Esophagus squamous epithelium (tissue), 5 donors: ENCODE data around the gene SMARCA2. TPM values are rescaled to one million over a fixed set of nuclear protein-coding genes. Genes with fewer than 3 reads are reported as not detected.

Source experiments
- DNase-seq: peaks from one replicate; lab custom pipeline; 2025; lab: John Stamatoyannopoulos, UW
- H3K27ac ChIP-seq, 4 donors: fragments of 200-600 bp; sonication (generic); one replicate each; pipeline ENCODE4 v1.5.1; 2016 to 2019; ENCODE audit warnings: mild to moderate bottlenecking in 1 of 4
- H3K27me3 ChIP-seq, 4 donors: fragments of 200-600 bp; sonication (generic); 1 replicate in 3 of 4; 2 replicates in 1 of 4; pipeline versions ENCODE4 v1.5.1 to v1.6.0; 2017 to 2021; ENCODE audit warnings: antibody characterized with exemption in 1 of 4
- H3K36me3 ChIP-seq, 3 donors: fragments of 200-600 bp; sonication (generic); one replicate each; pipeline ENCODE4 v1.5.1; 2016 to 2019
- H3K4me1 ChIP-seq, 3 donors: fragments of 200-600 bp; sonication (generic); one replicate each; pipeline ENCODE4 v1.5.1; 2017 to 2019
- H3K4me3 ChIP-seq, 4 donors: fragments of 200-600 bp; sonication (generic); 1 replicate in 3 of 4; 2 replicates in 1 of 4; pipeline ENCODE4 v1.5.1; 2016 to 2019; ENCODE audit warnings: mild to moderate bottlenecking in 2 of 4, moderate library complexity in 1 of 4
- H3K9me3 ChIP-seq, 3 donors: fragments of 200-600 bp; sonication (generic); one replicate each; pipeline ENCODE4 v1.5.1; 2016 to 2019
- POLR2A ChIP-seq, 4 donors: fragments of 450-650 bp; IDR thresholded peaks; one replicate each; pipeline ENCODE4 v1.6.1; 2017; ENCODE audit warnings: antibody characterized with exemption in 4 of 4, mild to moderate bottlenecking in 4 of 4, moderate library complexity in 3 of 4
- WGBS, 2 donors: methylation state at CpG; one replicate each; pipeline ENCODE4 v1.1.5; 2018; 5-methylcytosine and 5-hydroxymethylcytosine counted together
- intact Hi-C: fragments of 100-400 bp; cut with DNase I; formaldehyde crosslinking; loops from one replicate; pipeline ENCODE4 v1.15.0; 2022
- total RNA-seq, 4 donors: library from RNA; depleted of rRNA; stranded (reverse); fragments of >200 nt; gene quantifications; one replicate each; pipeline ENCODE4 v1.1.0, GENCODE V29; 2016
- TF ChIP-seq, protein P1 (sequence below), 6 experiments: fragments of 450-650 bp in 4 of 6; fragments of 200-600 bp in 2 of 6; sonication (generic) in 2 of 6; IDR thresholded peaks; one replicate each; pipeline ENCODE4 v1.5.1; 2016 to 2019; ENCODE audit warnings: antibody characterized with exemption in 6 of 6, mild to moderate bottlenecking in 4 of 6, moderate library complexity in 4 of 6
- donor health status: DM: yes; HTN: yes; CAD: no.

The SMARCA2 gene
- total RNA-seq, 4 donors from 2014 or later = 51.0 to 93.3 (median 64.1) TPM

DNA sequence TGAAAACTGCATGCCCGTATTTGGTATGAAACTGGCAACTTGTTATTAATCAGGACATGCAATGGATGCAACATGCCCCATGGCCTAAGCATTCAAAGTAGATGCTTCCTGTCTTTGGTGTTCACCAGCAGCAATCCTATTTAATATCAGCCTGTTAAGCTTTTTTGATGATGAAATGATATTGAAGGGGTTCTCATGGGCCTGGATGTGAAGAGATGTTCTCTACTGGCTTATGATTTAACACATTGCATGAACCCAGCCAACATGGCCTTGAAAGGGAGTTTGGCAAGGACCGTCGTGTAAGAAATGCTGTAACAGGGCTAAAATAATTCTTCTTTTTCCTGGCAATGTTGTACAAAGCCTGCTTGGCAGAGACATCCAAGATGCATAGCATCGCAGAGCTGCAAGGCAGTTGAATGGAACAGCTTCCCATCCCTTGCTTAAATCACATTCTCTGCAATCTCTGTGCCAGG is 111.2 kb downstream of the SMARCA2 start:
- intact Hi-C loops = loop anchor here (10.0 kb wide), 1 partner anchor 708 kb away; no protein-coding TSS in a partner anchor
- H3K36me3 ChIP-seq = peaks cover 0 to 80% (median 4%) of the 10 kb centered on the region in 3 donors

GRCh38 chr9:2127486-2127885 is 112.3 kb downstream of the SMARCA2 start:
- intact Hi-C loops = loop anchor here (10.0 kb wide), 1 partner anchor 707 kb away; no protein-coding TSS in a partner anchor
- Histone ChIP-seq H3K36me3 (peaks cover 0 to 80% (median 4%) of the 10 kb centered on the region in 3 donors), H3K27me3 (no peaks in the 10 kb centered on the region), H3K9me3 (no peaks in the 10 kb centered on the region), H3K4me3 (no peak overlapping the region), H3K4me1 (peaks cover 0 to 75% (median 14%) of the 10 kb centered on the region in 3 donors), H3K27ac (peak overlapping the region in 3 of 4 donors; percentile 77 to 81 (median 81))
- DNase-seq = no peak
- WGBS, 2 donors = 67 to 100% methylated on average over 1 of the region's 1 CpG
- TF ChIP-seq, protein P1, sequence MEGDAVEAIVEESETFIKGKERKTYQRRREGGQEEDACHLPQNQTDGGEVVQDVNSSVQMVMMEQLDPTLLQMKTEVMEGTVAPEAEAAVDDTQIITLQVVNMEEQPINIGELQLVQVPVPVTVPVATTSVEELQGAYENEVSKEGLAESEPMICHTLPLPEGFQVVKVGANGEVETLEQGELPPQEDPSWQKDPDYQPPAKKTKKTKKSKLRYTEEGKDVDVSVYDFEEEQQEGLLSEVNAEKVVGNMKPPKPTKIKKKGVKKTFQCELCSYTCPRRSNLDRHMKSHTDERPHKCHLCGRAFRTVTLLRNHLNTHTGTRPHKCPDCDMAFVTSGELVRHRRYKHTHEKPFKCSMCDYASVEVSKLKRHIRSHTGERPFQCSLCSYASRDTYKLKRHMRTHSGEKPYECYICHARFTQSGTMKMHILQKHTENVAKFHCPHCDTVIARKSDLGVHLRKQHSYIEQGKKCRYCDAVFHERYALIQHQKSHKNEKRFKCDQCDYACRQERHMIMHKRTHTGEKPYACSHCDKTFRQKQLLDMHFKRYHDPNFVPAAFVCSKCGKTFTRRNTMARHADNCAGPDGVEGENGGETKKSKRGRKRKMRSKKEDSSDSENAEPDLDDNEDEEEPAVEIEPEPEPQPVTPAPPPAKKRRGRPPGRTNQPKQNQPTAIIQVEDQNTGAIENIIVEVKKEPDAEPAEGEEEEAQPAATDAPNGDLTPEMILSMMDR (IDR thresholded peaks at IDR 0.05) = no peak
- no peak for TF ChIP-seq POLR2A (IDR thresholded peaks at IDR 0.05)

More for the DNA sequence above, 111.2 kb downstream of the SMARCA2 start:
- DNase-seq = no peak
- peak overlapping the region in 3 of 4 donors; percentile 12 to 48 (median 15) for H3K4me3 ChIP-seq
- TF ChIP-seq, protein P1 (IDR thresholded peaks at IDR 0.05) = no peak
- no peak for TF ChIP-seq POLR2A (IDR thresholded peaks at IDR 0.05)
- no peaks in the 10 kb centered on the region for H3K9me3 ChIP-seq
- WGBS, 2 donors = 27 to 33% methylated on average over 4 of the region's 4 CpGs
- no peaks in the 10 kb centered on the region for H3K27me3 ChIP-seq
- peaks cover 0 to 71% (median 17%) of the 10 kb centered on the region in 3 donors for H3K4me1 ChIP-seq
- H3K27ac ChIP-seq = peak overlapping the region; percentile 62 to 81 (median 79)

DNA sequence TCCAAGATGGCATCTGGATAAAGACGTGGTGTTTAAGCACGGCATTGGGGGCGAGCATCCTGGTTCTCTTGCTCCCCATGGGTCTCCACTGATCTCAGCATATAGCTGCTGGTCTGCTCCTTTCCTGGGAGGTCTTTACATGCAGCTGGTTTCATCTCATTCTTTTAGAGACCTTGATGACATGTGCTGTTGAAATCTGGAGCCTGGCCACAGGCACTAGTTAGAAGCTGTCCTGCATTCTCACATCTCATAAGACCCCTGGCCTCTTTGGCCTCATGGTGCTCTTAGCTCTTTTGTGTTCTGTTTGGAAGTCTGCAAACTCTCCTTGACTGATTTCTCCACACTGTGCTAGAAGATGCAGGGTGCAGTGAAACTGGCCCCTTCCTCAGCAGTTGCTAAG is 113.0 kb downstream of the SMARCA2 start:
- Histone ChIP-seq H3K27me3 (no peaks in the 10 kb centered on the region), H3K4me3 (no peak overlapping the region), H3K9me3 (no peaks in the 10 kb centered on the region), H3K27ac (peak overlapping the region in 2 of 4 donors; percentile 77 to 81), H3K4me1 (peaks cover 0 to 75% (median 14%) of the 10 kb centered on the region in 3 donors), H3K36me3 (peaks cover 0 to 74% (median 4%) of the 10 kb centered on the region in 3 donors)
- intact Hi-C loops = loop anchor here (10.0 kb wide), 1 partner anchor 707 kb away; no protein-coding TSS in a partner anchor
- 82 to 92% methylated on average over 3 of the region's 3 CpGs for WGBS, 2 donors
- DNase-seq = no peak
- TF ChIP-seq, protein P1 (IDR thresholded peaks at IDR 0.05) = no peak
- no peak for TF ChIP-seq POLR2A (IDR thresholded peaks at IDR 0.05)

GRCh38 chr9:2128618-2129017 is 113.5 kb downstream of the SMARCA2 start:
- Histone ChIP-seq H3K4me3 (no peak overlapping the region), H3K36me3 (peaks cover 0 to 69% (median 4%) of the 10 kb centered on the region in 3 donors), H3K4me1 (peaks cover 0 to 75% (median 14%) of the 10 kb centered on the region in 3 donors), H3K27ac (peak overlapping the region in 3 of 4 donors; percentile 22 to 81 (median 77)), H3K9me3 (no peaks in the 10 kb centered on the region), H3K27me3 (no peaks in the 10 kb centered on the region)
- no peak for DNase-seq
- WGBS, 2 donors = 57 to 100% methylated on average over 1 of the region's 1 CpG
- intact Hi-C loops = loop anchor here (10.0 kb wide), 1 partner anchor 706 kb away; no protein-coding TSS in a partner anchor
- TF ChIP-seq, protein P1 (IDR thresholded peaks at IDR 0.05) = no peak

GRCh38 chr9:2130941-2131340 is 115.8 kb downstream of the SMARCA2 start:
- no peaks in the 10 kb centered on the region for H3K9me3 ChIP-seq
- no peak for TF ChIP-seq POLR2A (IDR thresholded peaks at IDR 0.05)
- TF ChIP-seq, protein P1 (IDR thresholded peaks at IDR 0.05) = no peak
- intact Hi-C loops = loop anchor here (10.0 kb wide), 1 partner anchor 54 kb away; no protein-coding TSS in a partner anchor
- H3K27me3 ChIP-seq = no peaks in the 10 kb centered on the region
- no peak for DNase-seq
- WGBS, 2 donors = 82 to 89% methylated on average over 3 of the region's 3 CpGs
- peaks cover 0 to 61% (median 8%) of the 10 kb centered on the region in 3 donors for H3K4me1 ChIP-seq
- H3K36me3 ChIP-seq = peaks cover 0 to 75% (median 0%) of the 10 kb centered on the region in 3 donors
- no peak overlapping the region for H3K27ac ChIP-seq
- H3K4me3 ChIP-seq = no peak overlapping the region
